Right cardiac atrium (tissue), 5 donors: Measurements from ENCODE around the gene CYB5R3. TPM values are rescaled to one million over a fixed set of nuclear protein-coding genes. Genes with fewer than 3 reads are reported as not detected.
"Not testable (repeated sequence)": the region's sequence is repeated elsewhere in the genome, so short reads cannot be mapped to it uniquely, and the experiment has no call there.

Experiments
- ATAC-seq, 2 donors: fragments of 200-7000 bp; cut with Tn5 transposase; one replicate each; pipeline versions ENCODE4 v1.8.0 to v1.9.1; 2020; ENCODE audit warnings: moderate library complexity in 2 of 2, mild to moderate bottlenecking in 1 of 2
- DNase-seq, 3 donors: peaks; one replicate each; pipeline ENCODE4 v3.0.0-alpha.2; 2020
- H3K27ac ChIP-seq: one replicate; pipeline ENCODE4 v1.5.1; 2013; ENCODE audit warnings: mild to moderate bottlenecking, low read length, control low read depth, moderate library complexity
- H3K27me3 ChIP-seq: one replicate; pipeline ENCODE4 v1.6.1; 2013; ENCODE audit not compliant: control insufficient read depth, insufficient read depth
- H3K4me1 ChIP-seq: one replicate; pipeline ENCODE4 v1.6.1; 2013; ENCODE audit warnings: low read length; ENCODE audit not compliant: control insufficient read depth, insufficient read depth
- H3K4me3 ChIP-seq: one replicate; pipeline ENCODE4 v1.5.1; 2013; ENCODE audit warnings: low read length, control low read depth
- H3K9me3 ChIP-seq: one replicate; pipeline ENCODE4 v1.6.1; 2013; ENCODE audit warnings: low read length; ENCODE audit not compliant: control insufficient read depth
- WGBS: extraction: QIAGEN DNeasy Blood & Tissue Kit; methylation state at CpG from one replicate; pipeline ENCODE4 v1.1.7; 2013; 5-methylcytosine and 5-hydroxymethylcytosine counted together
- intact Hi-C, 4 donors: fragments of 100-400 bp; cut with DNase I; formaldehyde crosslinking; loops; one replicate each; pipeline versions ENCODE4 v1.11.0 to v1.14.0; 2022 to 2023
- polyA plus RNA-seq: library from polyadenylated mRNA; stranded (reverse); fragments of 200-250 nt; gene quantifications from one replicate; pipeline ENCODE4 v1.2.3, GENCODE V29; 2013
- total RNA-seq, 4 donors: library from RNA; stranded (reverse); fragmentation: NEBNext Ultra II Directional; extraction: Animal tissue kit (Norgen Biotek cat#: 25700); gene quantifications; one replicate each; pipeline ENCODE4 v1.2.1, GENCODE V29; 2021
- donor health status: healthy with polysubstance abuse.
- donor health status: DM: no; HTN: yes; CAD: no.
- donor health status: DM: no; HTN: no; CAD: no.
- donor health status: DM: no; HTN: yes; CAD: no; lungs with severe emphysema.
- donor health status: DM: yes; HTN: yes; CAD: no.

Gene CYB5R3
- total and polyA plus RNA-seq, 5 donors: 322 to 487 (median 361) TPM

DNA sequence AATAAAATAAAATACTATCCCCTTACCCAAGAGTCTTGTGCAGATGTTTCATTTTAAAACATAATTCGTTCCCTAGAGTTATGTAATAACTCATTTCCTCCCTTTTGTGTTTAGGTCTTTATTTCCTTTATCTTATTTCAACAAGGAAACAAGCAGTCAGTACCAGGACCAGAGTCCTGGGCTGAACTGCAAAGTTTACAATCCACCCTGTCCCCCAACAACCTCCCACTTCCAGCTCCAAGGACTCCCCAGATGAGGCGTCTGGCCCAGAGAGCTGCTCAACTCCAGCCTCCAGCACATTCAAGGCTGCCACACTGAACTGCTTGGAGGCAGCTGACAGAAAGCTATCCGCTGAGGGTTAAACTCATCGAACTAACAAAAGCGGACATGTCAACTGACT is 39.0 kb downstream of the CYB5R3 start:
- H3K9me3 ChIP-seq: no peaks in the 10 kb centered on the region
- intact Hi-C loops: no loop called here
- ATAC-seq (no peak), DNase-seq (no peak)
- no peaks in the 10 kb centered on the region for H3K27me3 ChIP-seq
- peak overlapping the region; percentile 51 for H3K27ac ChIP-seq
- 47% methylated on average over 5 of the region's 5 CpGs for WGBS
- peaks cover 20% of the 10 kb centered on the region for H3K4me1 ChIP-seq
- H3K4me3 ChIP-seq: no peak overlapping the region

DNA sequence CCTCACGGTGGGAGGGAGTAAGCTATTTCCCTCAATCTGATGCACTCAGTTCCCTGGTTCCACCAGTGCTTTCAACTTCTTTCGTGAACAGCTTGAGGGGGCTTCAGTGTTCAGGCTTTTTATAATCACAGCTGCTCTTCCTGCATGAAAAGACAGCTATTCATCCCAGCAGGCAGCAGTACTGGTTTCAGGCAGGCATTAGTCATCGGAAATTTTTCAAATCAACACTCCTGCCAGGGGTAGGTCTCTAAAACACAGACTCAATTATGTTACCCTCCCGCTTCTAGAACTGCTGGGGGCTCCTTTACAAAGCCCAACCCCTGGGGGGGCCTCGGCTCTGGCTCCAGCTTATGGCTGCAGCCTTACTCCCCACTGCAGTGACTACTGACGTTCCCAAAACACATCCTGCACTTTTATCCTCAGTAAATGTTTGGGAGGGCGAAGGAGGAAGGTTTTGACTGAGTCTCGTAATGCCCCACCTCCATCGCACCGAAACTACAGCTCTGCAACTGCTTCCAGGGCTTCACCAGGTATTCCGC is 40.3 kb downstream of the CYB5R3 start:
- Histone ChIP-seq H3K9me3 (no peaks in the 10 kb centered on the region), H3K4me1 (peaks cover 20% of the 10 kb centered on the region), H3K27me3 (no peaks in the 10 kb centered on the region), H3K4me3 (no peak overlapping the region), H3K27ac (peak overlapping the region; percentile 72)
- intact Hi-C loops: no loop called here
- peak; percentile 35 to 52 for ATAC-seq
- DNase-seq: peak in 1 of 3 donors; percentile 58
- 53% methylated on average over 11 of the region's 11 CpGs for WGBS

DNA sequence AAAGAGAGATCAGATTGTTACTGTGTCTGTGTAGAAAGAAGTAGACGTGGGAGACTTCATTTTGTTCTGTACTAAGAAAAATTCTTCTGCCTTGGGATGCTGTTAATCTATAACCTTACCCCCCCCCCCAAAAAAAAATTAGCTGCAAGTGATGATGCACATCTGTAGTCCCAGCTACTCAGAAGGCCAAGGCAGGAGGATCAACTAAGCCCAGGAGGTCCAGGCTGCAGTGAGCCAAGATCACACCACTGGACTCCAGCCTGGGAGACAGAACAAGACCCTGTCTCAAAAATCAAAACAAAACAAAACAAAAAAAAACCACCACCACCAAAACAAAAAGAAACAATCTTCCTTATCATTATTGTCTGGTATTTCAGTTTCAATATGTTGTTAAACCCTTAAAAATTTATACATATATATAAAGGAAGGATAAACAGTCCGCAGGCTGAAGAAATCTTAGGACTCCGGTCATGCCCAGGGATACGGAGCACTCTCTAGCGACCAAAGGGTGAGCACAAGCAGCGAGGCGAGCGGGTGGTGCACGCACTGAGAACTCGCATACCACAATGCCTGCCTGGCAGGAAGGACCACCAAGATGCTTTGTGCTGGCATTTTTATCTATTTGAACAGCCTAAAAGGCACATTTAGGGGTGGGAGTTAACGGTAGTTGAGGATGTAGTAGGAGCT is 40.9 kb downstream of the CYB5R3 start:
- 59% methylated on average over 11 of the region's 11 CpGs for WGBS
- intact Hi-C loops: no loop called here
- no peak overlapping the region for H3K4me3 ChIP-seq
- H3K27me3 ChIP-seq: no peaks in the 10 kb centered on the region
- DNase-seq (peak in 1 of 3 donors; percentile 43), ATAC-seq (peak in 1 of 2 donors; percentile 5)
- H3K9me3 ChIP-seq: no peaks in the 10 kb centered on the region
- peaks cover 20% of the 10 kb centered on the region for H3K4me1 ChIP-seq
- no peak overlapping the region for H3K27ac ChIP-seq

DNA sequence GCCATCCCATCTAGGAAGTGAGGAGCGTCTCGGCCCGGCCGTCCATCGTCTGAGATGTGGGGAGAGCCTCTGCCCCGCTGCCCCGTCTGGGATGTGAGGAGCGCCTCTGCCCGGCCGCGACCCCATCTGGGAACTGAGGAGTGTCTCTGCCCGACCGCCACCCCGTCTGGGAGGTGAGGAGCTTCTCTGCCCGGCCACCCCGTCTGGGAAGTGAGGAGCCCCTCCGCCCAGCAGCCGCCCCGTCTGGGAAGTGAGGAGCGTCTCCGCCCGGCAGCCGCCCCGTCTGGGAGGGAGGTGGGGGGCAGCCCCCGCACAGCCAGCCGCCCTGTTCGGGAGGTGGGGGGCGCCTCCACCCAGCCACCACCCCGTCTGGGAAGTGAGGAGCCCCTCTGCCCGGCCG is 41.6 kb downstream of the CYB5R3 start:
- intact Hi-C loops, ATAC-seq, H3K27me3 ChIP-seq, H3K4me3 ChIP-seq, H3K27ac ChIP-seq, H3K9me3 ChIP-seq: not testable (repeated sequence)
- WGBS: 91% methylated on average over 31 of the region's 31 CpGs
- peaks cover 14% of the 10 kb centered on the region for H3K4me1 ChIP-seq
- DNase-seq: peak in 1 of 3 donors; percentile 16

DNA sequence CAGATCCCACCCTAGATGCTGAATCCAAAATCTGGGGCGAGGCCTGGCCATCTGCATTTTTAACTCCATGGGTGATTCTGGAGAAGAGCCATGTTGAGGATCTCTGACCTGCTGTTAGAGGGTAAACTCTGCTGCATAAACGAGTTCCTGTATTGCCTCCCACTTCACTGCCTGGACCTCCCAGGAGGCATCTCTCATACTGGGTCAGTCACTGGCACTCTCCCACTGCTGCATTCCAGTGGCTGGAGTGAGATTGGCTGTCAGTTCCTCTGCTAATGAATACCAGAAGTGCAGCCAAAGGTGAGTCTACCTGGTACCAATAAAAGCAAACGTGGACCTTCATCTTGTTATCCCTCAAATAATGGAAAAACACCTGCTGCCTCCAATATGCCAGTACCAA is 44.8 kb downstream of the CYB5R3 start:
- Histone ChIP-seq H3K9me3 (no peaks in the 10 kb centered on the region), H3K27ac (no peak overlapping the region), H3K4me3 (no peak overlapping the region), H3K27me3 (no peaks in the 10 kb centered on the region), H3K4me1 (peaks cover 5% of the 10 kb centered on the region)
- WGBS: 50% methylated on average over 3 of the region's 3 CpGs
- peak in 1 of 2 donors; percentile 32 for ATAC-seq
- DNase-seq: peak in 1 of 3 donors; percentile 44
- intact Hi-C loops: no loop called here

DNA sequence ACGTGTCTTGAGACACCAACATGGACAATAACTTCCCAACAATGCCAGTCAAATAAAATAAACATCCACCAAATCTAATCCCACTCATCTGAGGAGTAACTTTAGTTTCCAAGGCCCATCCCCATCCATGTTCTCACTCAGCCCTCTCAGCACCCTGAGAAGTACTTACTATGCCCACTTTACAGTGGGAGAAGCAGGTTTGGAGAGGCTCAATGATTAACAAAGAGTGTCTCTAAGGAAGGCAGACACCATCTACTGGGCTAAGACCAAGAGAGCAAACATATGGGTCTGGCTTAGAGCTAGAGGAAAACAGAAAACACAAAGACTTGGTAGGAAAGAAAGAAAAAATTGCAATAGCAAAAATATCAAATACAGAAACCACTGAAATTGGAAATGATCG is 45.8 kb downstream of the CYB5R3 start:
- H3K4me1 ChIP-seq: no peaks in the 10 kb centered on the region
- no peak overlapping the region for H3K27ac ChIP-seq
- no peaks in the 10 kb centered on the region for H3K9me3 ChIP-seq
- DNase-seq (no peak), ATAC-seq (no peak)
- no peak overlapping the region for H3K4me3 ChIP-seq
- no peaks in the 10 kb centered on the region for H3K27me3 ChIP-seq
- 90% methylated on average over 2 of the region's 2 CpGs for WGBS
- intact Hi-C loops: no loop called here

DNA sequence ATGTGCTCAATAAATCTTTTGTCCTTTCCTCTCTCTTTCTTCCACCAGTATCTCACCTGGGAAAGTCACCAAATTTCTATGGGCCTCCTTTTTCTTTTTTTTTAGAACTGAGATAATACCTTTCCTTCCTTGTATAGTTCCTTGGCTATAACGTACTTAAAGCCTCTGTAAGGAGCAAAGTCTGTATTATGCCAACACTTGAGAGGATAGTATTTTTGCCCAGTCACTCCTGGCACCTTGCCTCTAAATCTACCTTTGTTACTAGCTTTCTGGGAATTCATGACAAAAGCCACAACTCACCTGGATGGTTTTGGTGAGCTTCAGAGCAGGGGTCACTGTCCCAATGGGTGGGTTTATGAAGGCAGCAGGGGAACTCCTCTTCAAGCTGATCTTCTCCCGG is 46.7 kb downstream of the CYB5R3 start:
- 74% methylated on average over 2 of the region's 2 CpGs for WGBS
- ATAC-seq: no peak
- no peak overlapping the region for H3K4me3 ChIP-seq

DNA sequence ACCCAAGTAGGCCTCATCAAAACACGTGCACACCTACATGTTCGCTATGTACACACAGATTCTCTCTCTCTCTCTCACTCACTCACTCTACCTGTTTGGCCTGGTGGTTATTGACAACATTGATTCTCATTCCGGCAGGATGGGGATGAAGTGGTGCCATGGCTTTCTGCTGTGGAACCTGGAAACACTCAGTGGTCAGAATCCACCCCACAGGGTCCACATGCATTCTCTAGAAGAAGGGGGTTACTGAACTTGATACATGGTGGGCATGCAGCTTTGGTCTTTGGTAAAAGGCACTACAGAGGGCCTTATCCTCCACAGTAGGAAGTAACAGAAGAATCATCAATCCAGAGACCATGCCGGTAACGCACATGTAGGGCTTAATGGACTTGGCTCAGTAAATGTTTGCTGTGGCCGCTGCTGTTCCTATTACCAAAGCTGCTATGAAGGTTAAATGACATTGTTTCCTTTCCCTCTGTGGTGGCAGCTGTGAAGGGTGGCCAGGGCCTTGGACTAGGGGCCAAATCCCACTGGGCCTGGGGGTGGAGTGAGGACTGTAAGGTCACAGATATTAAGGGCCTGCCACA is 47.2 kb downstream of the CYB5R3 start:
- peaks cover 3% of the 10 kb centered on the region for H3K4me1 ChIP-seq

More for the DNA sequence above, 46.7 kb downstream of the CYB5R3 start:
- no peak for DNase-seq
- intact Hi-C loops: no loop called here
- Histone ChIP-seq H3K4me1 (no peaks in the 10 kb centered on the region), H3K9me3 (no peaks in the 10 kb centered on the region), H3K27ac (no peak overlapping the region), H3K27me3 (no peaks in the 10 kb centered on the region)

DNA sequence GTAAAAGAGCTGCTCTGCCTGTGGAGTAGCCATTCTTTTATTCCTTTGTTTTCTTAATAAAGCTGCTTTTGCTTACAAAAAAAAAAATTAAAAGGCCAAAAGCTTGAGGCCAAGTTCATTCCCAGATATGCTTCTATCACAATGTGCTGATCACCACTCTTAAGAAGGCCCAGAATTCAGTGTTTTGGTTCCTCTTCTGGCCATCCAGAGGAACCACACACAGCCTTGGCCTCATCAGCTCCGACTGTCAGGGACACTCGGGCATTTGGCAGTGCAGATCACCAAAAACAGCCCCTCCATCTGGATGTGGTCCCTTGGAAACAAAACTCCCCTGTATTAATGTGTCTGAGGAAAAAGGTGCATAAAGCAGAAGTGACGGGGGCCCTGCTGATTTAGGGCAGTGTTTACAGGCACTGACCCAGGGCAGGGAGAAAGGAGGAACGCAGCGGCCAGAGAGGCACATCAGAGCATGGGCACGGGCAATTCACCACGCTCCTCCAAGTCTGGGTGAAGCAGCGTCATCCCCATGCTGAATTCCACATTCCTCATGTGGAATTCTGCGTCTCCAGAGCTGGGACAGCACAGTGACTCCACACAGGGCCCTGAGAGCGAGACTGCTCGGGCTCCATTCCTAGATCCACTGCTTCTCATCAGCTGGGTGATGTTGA is 52.2 kb downstream of the CYB5R3 start:
- ATAC-seq (peak in 1 of 2 donors; percentile 5), DNase-seq (no peak)
- 75% methylated on average over 11 of the region's 11 CpGs for WGBS
- no peaks in the 10 kb centered on the region for H3K9me3 ChIP-seq
- H3K4me3 ChIP-seq: no peak overlapping the region
- H3K27me3 ChIP-seq: no peaks in the 10 kb centered on the region
- H3K4me1 ChIP-seq: peaks cover 11% of the 10 kb centered on the region
- peak overlapping the region; percentile 37 for H3K27ac ChIP-seq
- intact Hi-C loops: no loop called here

More for the DNA sequence above, 47.2 kb downstream of the CYB5R3 start:
- Histone ChIP-seq H3K9me3 (no peaks in the 10 kb centered on the region), H3K27me3 (no peaks in the 10 kb centered on the region), H3K4me3 (no peak overlapping the region), H3K27ac (no peak overlapping the region)
- intact Hi-C loops: no loop called here
- DNase-seq: peak in 1 of 3 donors; percentile 5
- ATAC-seq: no peak
- WGBS: 95% methylated on average over 6 of the region's 6 CpGs

DNA sequence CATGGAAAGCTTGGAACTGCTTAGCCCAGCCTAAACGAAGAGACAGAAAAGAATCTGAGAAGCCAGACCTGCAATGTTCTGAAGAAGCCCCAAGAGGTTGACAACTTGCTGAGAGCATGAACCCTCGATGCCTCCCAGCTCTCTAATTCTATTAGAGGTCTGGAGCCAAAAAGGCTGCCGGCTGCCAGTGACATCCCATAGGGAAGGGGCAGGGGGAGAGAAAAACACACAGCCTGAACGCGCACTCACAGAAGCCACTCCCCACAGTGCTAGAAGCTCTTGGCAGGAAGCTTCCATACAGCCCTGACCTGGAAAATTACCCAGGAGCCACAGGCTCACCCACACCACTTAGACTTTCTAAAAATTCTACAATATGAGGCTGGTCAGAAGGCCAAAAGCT is 52.9 kb downstream of the CYB5R3 start:
- intact Hi-C loops: no loop called here
- ATAC-seq (peak; percentile 82 to 86), DNase-seq (peak; percentile 43 to 84 (median 76))
- Histone ChIP-seq H3K27me3 (no peaks in the 10 kb centered on the region), H3K4me3 (no peak overlapping the region), H3K27ac (peak overlapping the region; percentile 46), H3K4me1 (peaks cover 11% of the 10 kb centered on the region), H3K9me3 (no peaks in the 10 kb centered on the region)
- 23% methylated on average over 5 of the region's 5 CpGs for WGBS

DNA sequence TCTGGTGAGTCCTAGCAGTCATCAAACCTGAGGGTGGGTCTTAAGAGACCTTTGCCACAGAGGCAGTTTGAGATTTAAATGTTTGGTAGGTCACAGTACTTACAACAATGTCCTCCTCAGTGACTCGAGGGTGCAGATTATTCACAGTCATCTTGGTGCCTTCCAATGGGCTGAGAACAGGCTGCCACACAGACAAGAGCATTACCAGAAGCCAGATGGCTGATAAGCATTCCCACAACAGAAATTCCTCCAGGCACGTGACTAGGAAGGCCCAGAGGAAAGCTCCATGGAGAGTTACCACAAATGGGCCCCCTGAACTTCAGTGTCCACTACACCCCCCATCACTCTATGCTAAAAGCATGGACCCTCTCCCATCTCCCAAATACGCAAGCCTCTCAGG is 53.8 kb downstream of the CYB5R3 start:
- peak overlapping the region; percentile 58 for H3K27ac ChIP-seq

More for the DNA sequence above, 53.8 kb downstream of the CYB5R3 start:
- intact Hi-C loops: no loop called here
- DNase-seq (no peak), ATAC-seq (peak; percentile 34 to 40)
- H3K9me3 ChIP-seq: no peaks in the 10 kb centered on the region
- no peaks in the 10 kb centered on the region for H3K27me3 ChIP-seq
- H3K4me1 ChIP-seq: peaks cover 11% of the 10 kb centered on the region
- no peak overlapping the region for H3K4me3 ChIP-seq
- WGBS: 49% methylated on average over 3 of the region's 3 CpGs
